Lower leg skin (tissue), 3 donors: ENCODE measurements around the gene PDLIM7.

Experiments
- POLR2A ChIP-seq, 2 donors: fragments of 450-650 bp; IDR thresholded peaks; one replicate each; pipeline ENCODE4 v1.6.1; 2016 to 2017; ENCODE audit warnings: antibody characterized with exemption in 2 of 2, mild to moderate bottlenecking in 1 of 2, moderate library complexity in 1 of 2
- TF ChIP-seq, protein P1 (sequence below), 3 donors: fragments of 450-650 bp; IDR thresholded peaks; one replicate each; pipeline ENCODE4 v1.5.1; 2016; ENCODE audit warnings: antibody characterized with exemption in 3 of 3, mild to moderate bottlenecking in 3 of 3, moderate library complexity in 2 of 3

DNA sequence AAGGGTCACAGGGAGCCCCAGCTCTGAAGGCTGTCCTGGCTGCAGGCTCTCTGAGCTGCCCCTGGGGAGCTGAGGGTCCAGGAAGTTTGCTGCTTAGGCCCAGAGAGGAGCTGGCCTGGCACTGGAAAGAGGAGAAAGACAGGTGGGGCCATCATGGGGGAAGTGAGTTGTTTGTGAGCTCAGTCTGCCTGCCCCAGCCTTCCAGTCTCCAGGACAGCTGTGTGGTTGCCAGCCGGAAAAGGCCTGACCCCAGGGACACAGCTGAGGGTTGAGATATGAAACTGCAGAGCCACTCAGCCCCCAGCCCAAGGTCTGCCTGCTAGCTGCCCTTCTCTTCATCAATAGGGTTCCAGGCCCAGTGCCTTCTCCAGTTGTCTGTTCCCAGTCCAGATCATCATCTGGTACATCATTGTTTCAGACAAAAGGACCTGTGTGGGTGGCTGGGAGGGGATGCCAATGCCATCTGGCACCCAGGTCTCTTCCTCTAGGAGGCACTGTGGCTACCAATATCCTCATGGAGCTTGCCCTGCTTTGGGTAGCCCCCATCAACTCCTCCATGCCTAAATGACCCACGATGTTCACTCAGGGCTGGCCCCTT, 23.6 kb upstream of the PDLIM7 start:
- TF ChIP-seq, protein P1, sequence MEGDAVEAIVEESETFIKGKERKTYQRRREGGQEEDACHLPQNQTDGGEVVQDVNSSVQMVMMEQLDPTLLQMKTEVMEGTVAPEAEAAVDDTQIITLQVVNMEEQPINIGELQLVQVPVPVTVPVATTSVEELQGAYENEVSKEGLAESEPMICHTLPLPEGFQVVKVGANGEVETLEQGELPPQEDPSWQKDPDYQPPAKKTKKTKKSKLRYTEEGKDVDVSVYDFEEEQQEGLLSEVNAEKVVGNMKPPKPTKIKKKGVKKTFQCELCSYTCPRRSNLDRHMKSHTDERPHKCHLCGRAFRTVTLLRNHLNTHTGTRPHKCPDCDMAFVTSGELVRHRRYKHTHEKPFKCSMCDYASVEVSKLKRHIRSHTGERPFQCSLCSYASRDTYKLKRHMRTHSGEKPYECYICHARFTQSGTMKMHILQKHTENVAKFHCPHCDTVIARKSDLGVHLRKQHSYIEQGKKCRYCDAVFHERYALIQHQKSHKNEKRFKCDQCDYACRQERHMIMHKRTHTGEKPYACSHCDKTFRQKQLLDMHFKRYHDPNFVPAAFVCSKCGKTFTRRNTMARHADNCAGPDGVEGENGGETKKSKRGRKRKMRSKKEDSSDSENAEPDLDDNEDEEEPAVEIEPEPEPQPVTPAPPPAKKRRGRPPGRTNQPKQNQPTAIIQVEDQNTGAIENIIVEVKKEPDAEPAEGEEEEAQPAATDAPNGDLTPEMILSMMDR (IDR thresholded peaks at IDR 0.05), result no peak
- no peak for TF ChIP-seq POLR2A (IDR thresholded peaks at IDR 0.05)
